H1 (cell line): ENCODE data around the gene PRKCZ. TPM values are rescaled to one million over a fixed set of nuclear protein-coding genes. Genes with fewer than 3 reads are reported as not detected.

Source experiments
- HDAC6 ChIP-seq: IDR thresholded peaks from one replicate; pipeline ENCODE4 v1.7.1; 2012; ENCODE audit warnings: low read depth, mild to moderate bottlenecking, inconsistent platforms, low read length, moderate library complexity
- polyA plus RNA-seq, 7 experiments: library from polyadenylated mRNA; depleted of rRNA in 3 of 7; stranded (reverse) in 5 of 7; unstranded in 2 of 7; fragments of >200 nt in 5 of 7; fragments of 200-250 nt in 2 of 7; gene quantifications; 1 replicate in 5 of 7; 2 replicates in 1 of 7; 4 replicates in 1 of 7; pipeline versions ENCODE4 v1.2.1 to v1.2.3, GENCODE V29; 2011 to 2013; ENCODE audit warnings: missing spikeins in 2 of 7, mixed read lengths in 2 of 7
- total RNA-seq: library from RNA; stranded (reverse); fragmentation: NEBNext Ultra II Directional; extraction: Animal tissue kit (Norgen Biotek cat#: 25700); gene quantifications from 2 replicates; pipeline ENCODE4 v1.2.1, GENCODE V29; 2021

The PRKCZ gene
- total and polyA plus RNA-seq, 2 of the 8 experiments (the other 6 are each of a cell fraction or from before 2014, with no cell fraction given), result 37.4 to 45.1 TPM

- no peak for TF ChIP-seq HDAC6
These were observed 23.4 kb downstream of the PRKCZ start (continued) for GRCh38 chr1:2073382-2074230.
